Eye (tissue), 1 donor: ENCODE data around the gene MAP3K5.
"Not testable (repeated sequence)": the region's sequence is repeated elsewhere in the genome, so short reads cannot be mapped to it uniquely, and the experiment has no call there.

ENCODE experiments used
- DNase-seq: peaks from one replicate; pipeline ENCODE4 v3.0.0-alpha.2; 2015

The MAP3K5 gene

GRCh38 chr6:136598048-136598447 lies 194.2 kb downstream of the MAP3K5 start:
- DNase-seq: no peak

- no peak for DNase-seq
Measured at GRCh38 chr6:136594671-136595070, 197.6 kb downstream of the MAP3K5 start.

- DNase-seq: no peak
Measured at GRCh38 chr6:136593748-136594490, 198.4 kb downstream of the MAP3K5 start.

- DNase-seq: no peak
Measured at GRCh38 chr6:136592930-136593673, 199.2 kb downstream of the MAP3K5 start.

- no peak for DNase-seq
Measured at GRCh38 chr6:136591617-136592016, 200.7 kb downstream of the MAP3K5 start.

- DNase-seq: not testable (repeated sequence)
Measured at GRCh38 chr6:136590846-136591245, 201.4 kb downstream of the MAP3K5 start.

- DNase-seq: no peak
Measured at GRCh38 chr6:136587527-136587926, 204.8 kb downstream of the MAP3K5 start.

GRCh38 chr6:136586295-136586694 lies 206.0 kb downstream of the MAP3K5 start:
- no peak for DNase-seq

GRCh38 chr6:136585523-136585922 lies 206.8 kb downstream of the MAP3K5 start:
- DNase-seq: not testable (repeated sequence)

GRCh38 chr6:136584290-136584689 lies 208.0 kb downstream of the MAP3K5 start:
- DNase-seq: not testable (repeated sequence)

- DNase-seq: peak; percentile 46
Measured at GRCh38 chr6:136582711-136583471, 209.4 kb downstream of the MAP3K5 start.

GRCh38 chr6:136579800-136580199 lies 212.5 kb downstream of the MAP3K5 start:
- DNase-seq: no peak

GRCh38 chr6:136576821-136577220 lies 215.5 kb downstream of the MAP3K5 start:
- DNase-seq: no peak

GRCh38 chr6:136571496-136571895 lies 220.8 kb downstream of the MAP3K5 start:
- no peak for DNase-seq

- DNase-seq: no peak
Measured at GRCh38 chr6:136571065-136571464, 221.2 kb downstream of the MAP3K5 start.

- DNase-seq: no peak
Measured at GRCh38 chr6:136568129-136568528, 224.1 kb downstream of the MAP3K5 start.

GRCh38 chr6:136567688-136568087 lies 224.6 kb downstream of the MAP3K5 start:
- DNase-seq: no peak

- DNase-seq: no peak
Measured at GRCh38 chr6:136566851-136567250, 225.4 kb downstream of the MAP3K5 start.

- no peak for DNase-seq
Measured at GRCh38 chr6:136566007-136566487, 226.2 kb downstream of the MAP3K5 start.

- DNase-seq: no peak
Measured at GRCh38 chr6:136564180-136564579, 228.1 kb downstream of the MAP3K5 start.

- DNase-seq: no peak
Measured at GRCh38 chr6:136563386-136564152, 228.7 kb downstream of the MAP3K5 start.

- DNase-seq: no peak
Measured at GRCh38 chr6:136562211-136562610, 230.1 kb downstream of the MAP3K5 start.
